Inferior parietal cortex (tissue), 1 donor: ENCODE results near the gene NUP210.

Source experiments
- DNase-seq: peaks from one replicate; pipeline ENCODE4 v3.0.0-alpha.2; 2016; ENCODE audit errors: extremely low spot score

The NUP210 gene

GRCh38 chr3:13375464-13375863 is 44.7 kb downstream of the NUP210 start:
- no peak for DNase-seq

GRCh38 chr3:13373975-13374586 is 46.0 kb downstream of the NUP210 start:
- no peak for DNase-seq

- DNase-seq = no peak
Measured at GRCh38 chr3:13372656-13373055, 47.5 kb downstream of the NUP210 start.

GRCh38 chr3:13372126-13372525 is 48.0 kb downstream of the NUP210 start:
- DNase-seq = no peak

GRCh38 chr3:13371100-13372075 is 48.7 kb downstream of the NUP210 start:
- DNase-seq = no peak

GRCh38 chr3:13370609-13371008 is 49.5 kb downstream of the NUP210 start:
- no peak for DNase-seq

- no peak for DNase-seq
Measured at GRCh38 chr3:13370055-13370454, 50.1 kb downstream of the NUP210 start.

GRCh38 chr3:13368834-13369233 is 51.3 kb downstream of the NUP210 start:
- no peak for DNase-seq

- DNase-seq = no peak
Measured at GRCh38 chr3:13367728-13368127, 52.4 kb downstream of the NUP210 start.

- DNase-seq = no peak
Measured at GRCh38 chr3:13365390-13366379, 54.4 kb downstream of the NUP210 start.

- DNase-seq = no peak
Measured at GRCh38 chr3:13364602-13365271, 55.4 kb downstream of the NUP210 start.

GRCh38 chr3:13362551-13362950 is 57.6 kb downstream of the NUP210 start:
- DNase-seq = no peak

- no peak for DNase-seq
Measured at GRCh38 chr3:13359916-13360315, 60.2 kb downstream of the NUP210 start.

GRCh38 chr3:13358643-13359042 is 61.5 kb downstream of the NUP210 start:
- no peak for DNase-seq

- DNase-seq = no peak
Measured at GRCh38 chr3:13358051-13358450, 62.1 kb downstream of the NUP210 start.

- DNase-seq = no peak
Measured at GRCh38 chr3:13357074-13357473, 63.0 kb downstream of the NUP210 start.

GRCh38 chr3:13353936-13354542 is 66.1 kb downstream of the NUP210 start:
- no peak for DNase-seq

- DNase-seq = no peak
Measured at GRCh38 chr3:13353506-13353905, 66.6 kb downstream of the NUP210 start.

- DNase-seq = no peak
Measured at GRCh38 chr3:13352621-13353131, 67.4 kb downstream of the NUP210 start.

GRCh38 chr3:13349823-13350222 is 70.3 kb downstream of the NUP210 start:
- DNase-seq = no peak
